DND-41 (cell line): ENCODE measurements around the gene LPIN1.

Experiments
- ATAC-seq: fragments of 200-7000 bp; cut with Tn5 transposase; 3 replicates; pipeline ENCODE4 v1.9.1; 2021; ENCODE audit warnings: low read depth; ENCODE audit not compliant: insufficient read depth
- DNase-seq: peaks from one replicate; pipeline ENCODE4 v3.0.0-alpha.2; 2020
- H2AFZ ChIP-seq: 2 replicates; pipeline ENCODE4 v1.6.0; 2012; ENCODE audit warnings: low read depth, low read length
- H3K27ac ChIP-seq: 2 replicates; pipeline ENCODE4 v1.5.1; 2012; ENCODE audit warnings: low read length, inconsistent platforms
- H3K27me3 ChIP-seq: fragments of 200-600 bp; sonication (generic); 2 replicates; pipeline ENCODE4 v1.6.0; 2012; ENCODE audit warnings: low read length, mild to moderate bottlenecking, inconsistent platforms; ENCODE audit not compliant: insufficient read depth, poor library complexity
- H3K36me3 ChIP-seq: 2 replicates; pipeline ENCODE4 v1.5.1; 2012; ENCODE audit warnings: low read length, inconsistent platforms; ENCODE audit not compliant: insufficient read depth
- H3K4me1 ChIP-seq: 2 replicates; pipeline ENCODE4 v1.5.1; 2012; ENCODE audit warnings: mild to moderate bottlenecking, low read length; ENCODE audit not compliant: insufficient read depth
- H3K4me2 ChIP-seq: 2 replicates; pipeline ENCODE4 v1.6.0; 2012; ENCODE audit warnings: mild to moderate bottlenecking, moderate library complexity, low read length, inconsistent platforms; ENCODE audit not compliant: insufficient read depth
- H3K4me3 ChIP-seq, 2 experiments: fragments of 200-600 bp in 1 of 2; shearing (Covaris generic) in 1 of 2; 2 replicates each; pipeline ENCODE4 v1.5.1; 2012 to 2016; ENCODE audit warnings: inconsistent platforms in 2 of 2, low read length in 2 of 2, mild to moderate bottlenecking in 2 of 2, low read depth in 1 of 2, moderate library complexity in 1 of 2
- H3K79me2 ChIP-seq: 2 replicates; pipeline ENCODE4 v1.6.0; 2012; ENCODE audit warnings: low read length, inconsistent platforms; ENCODE audit not compliant: insufficient read depth
- H3K9ac ChIP-seq: 2 replicates; pipeline ENCODE4 v1.6.0; 2012; ENCODE audit warnings: low read depth, mild to moderate bottlenecking, inconsistent platforms, low read length, moderate library complexity
- H3K9me3 ChIP-seq: 2 replicates; pipeline ENCODE4 v1.5.1; 2012; ENCODE audit warnings: low read length, moderate library complexity, mild to moderate bottlenecking, inconsistent platforms; ENCODE audit not compliant: insufficient read depth, severe bottlenecking
- H4K20me1 ChIP-seq: 2 replicates; pipeline ENCODE4 v1.6.0; 2012; ENCODE audit warnings: low read length; ENCODE audit not compliant: insufficient read depth
- EZH2 ChIP-seq: IDR thresholded peaks from 3 replicates; pipeline ENCODE4 v1.6.1; 2012; ENCODE audit warnings: borderline replicate concordance, low read depth, mild to moderate bottlenecking, moderate library complexity, low read length, inconsistent platforms; ENCODE audit not compliant: severe bottlenecking
- TF ChIP-seq, protein P1 (sequence below): IDR thresholded peaks from 2 replicates; pipeline ENCODE4 v1.5.1; 2012; ENCODE audit warnings: borderline replicate concordance, low read length, moderate library complexity, mild to moderate bottlenecking; ENCODE audit not compliant: poor library complexity, severe bottlenecking; ENCODE audit errors: extremely low read depth

Gene LPIN1

DNA sequence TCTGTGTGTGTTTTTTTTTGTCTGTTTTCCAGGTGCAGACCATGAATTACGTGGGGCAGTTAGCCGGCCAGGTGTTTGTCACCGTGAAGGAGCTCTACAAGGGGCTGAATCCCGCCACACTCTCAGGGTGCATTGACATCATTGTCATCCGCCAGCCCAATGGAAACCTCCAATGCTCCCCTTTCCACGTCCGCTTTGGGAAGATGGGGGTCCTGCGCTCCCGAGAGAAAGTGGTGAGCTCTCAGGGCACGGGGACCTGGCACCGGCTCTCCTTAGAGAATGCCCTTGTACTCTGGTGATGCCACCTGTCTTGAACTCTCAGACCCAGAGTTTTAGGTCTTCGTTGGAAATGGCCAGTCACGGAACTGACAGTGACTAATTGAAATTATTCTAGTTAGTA is 19.1 kb downstream of the LPIN1 start:
- H3K4me3 ChIP-seq, result no peak overlapping the region
- H3K36me3 ChIP-seq, result peaks cover 47% of the 10 kb centered on the region
- H3K9me3 ChIP-seq, result no peaks in the 10 kb centered on the region
- no peak for DNase-seq
- H3K4me1 ChIP-seq, result no peaks in the 10 kb centered on the region
- no peak for ATAC-seq
- no peak overlapping the region for H3K27ac ChIP-seq
- H2AFZ ChIP-seq, result no peak overlapping the region
- TF ChIP-seq EZH2, result no peak
- H3K79me2 ChIP-seq, result peaks cover 32% of the 10 kb centered on the region
- H4K20me1 ChIP-seq, result peaks cover 6% of the 10 kb centered on the region
- no peak overlapping the region for H3K9ac ChIP-seq
- H3K27me3 ChIP-seq, result no peaks in the 10 kb centered on the region
- H3K4me2 ChIP-seq, result no peak overlapping the region

DNA sequence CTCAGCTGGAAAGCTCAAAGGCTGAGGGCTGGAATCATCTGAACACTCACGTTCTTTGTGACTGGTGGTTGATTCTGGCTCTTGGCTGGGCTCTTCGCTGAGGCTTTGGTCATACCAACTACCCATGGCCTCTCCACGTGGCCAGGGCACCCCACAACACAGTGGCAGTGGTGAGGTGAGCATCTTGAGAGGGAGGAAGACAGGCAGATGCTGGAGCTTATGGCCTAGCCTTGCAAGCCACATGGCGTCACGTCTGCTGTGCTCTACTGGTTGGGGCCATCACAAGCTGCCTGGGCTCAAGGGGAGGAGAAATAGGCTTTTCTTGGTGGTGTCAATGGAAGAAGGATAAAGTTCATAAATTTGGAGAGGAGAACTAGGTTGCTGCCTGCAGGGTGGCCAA is 19.6 kb downstream of the LPIN1 start:
- TF ChIP-seq EZH2, result no peak
- TF ChIP-seq, protein P1, sequence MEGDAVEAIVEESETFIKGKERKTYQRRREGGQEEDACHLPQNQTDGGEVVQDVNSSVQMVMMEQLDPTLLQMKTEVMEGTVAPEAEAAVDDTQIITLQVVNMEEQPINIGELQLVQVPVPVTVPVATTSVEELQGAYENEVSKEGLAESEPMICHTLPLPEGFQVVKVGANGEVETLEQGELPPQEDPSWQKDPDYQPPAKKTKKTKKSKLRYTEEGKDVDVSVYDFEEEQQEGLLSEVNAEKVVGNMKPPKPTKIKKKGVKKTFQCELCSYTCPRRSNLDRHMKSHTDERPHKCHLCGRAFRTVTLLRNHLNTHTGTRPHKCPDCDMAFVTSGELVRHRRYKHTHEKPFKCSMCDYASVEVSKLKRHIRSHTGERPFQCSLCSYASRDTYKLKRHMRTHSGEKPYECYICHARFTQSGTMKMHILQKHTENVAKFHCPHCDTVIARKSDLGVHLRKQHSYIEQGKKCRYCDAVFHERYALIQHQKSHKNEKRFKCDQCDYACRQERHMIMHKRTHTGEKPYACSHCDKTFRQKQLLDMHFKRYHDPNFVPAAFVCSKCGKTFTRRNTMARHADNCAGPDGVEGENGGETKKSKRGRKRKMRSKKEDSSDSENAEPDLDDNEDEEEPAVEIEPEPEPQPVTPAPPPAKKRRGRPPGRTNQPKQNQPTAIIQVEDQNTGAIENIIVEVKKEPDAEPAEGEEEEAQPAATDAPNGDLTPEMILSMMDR, result no peak
- DNase-seq, result no peak
- H3K9me3 ChIP-seq, result no peaks in the 10 kb centered on the region
- no peaks in the 10 kb centered on the region for H3K4me1 ChIP-seq
- H2AFZ ChIP-seq, result no peak overlapping the region
- H4K20me1 ChIP-seq, result peaks cover 6% of the 10 kb centered on the region
- no peaks in the 10 kb centered on the region for H3K27me3 ChIP-seq
- H3K9ac ChIP-seq, result no peak overlapping the region
- peaks cover 52% of the 10 kb centered on the region for H3K36me3 ChIP-seq
- H3K4me2 ChIP-seq, result no peak overlapping the region
- ATAC-seq, result no peak
- H3K79me2 ChIP-seq, result peaks cover 28% of the 10 kb centered on the region
- no peak overlapping the region for H3K27ac ChIP-seq
- no peak overlapping the region for H3K4me3 ChIP-seq

DNA sequence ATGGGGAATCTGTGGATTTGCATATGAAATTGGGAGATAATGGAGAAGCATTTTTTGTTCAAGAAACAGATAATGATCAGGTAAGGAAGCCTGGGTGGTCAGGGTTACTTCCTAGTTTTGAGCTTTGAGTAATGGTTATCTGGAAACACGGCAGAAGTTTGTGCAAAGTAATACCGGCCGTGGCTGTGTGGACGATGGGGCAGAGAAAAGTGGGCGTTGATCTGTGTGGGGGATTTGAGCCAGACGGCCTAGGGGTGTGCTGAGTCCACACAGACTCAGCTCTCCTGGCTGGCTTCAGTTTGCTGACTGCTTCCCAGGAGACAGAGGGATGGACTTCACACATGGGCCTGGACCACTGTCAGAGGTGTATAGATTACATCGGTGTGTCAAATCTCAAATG is 21.3 kb downstream of the LPIN1 start:
- H3K36me3 ChIP-seq, result peaks cover 69% of the 10 kb centered on the region

DNA sequence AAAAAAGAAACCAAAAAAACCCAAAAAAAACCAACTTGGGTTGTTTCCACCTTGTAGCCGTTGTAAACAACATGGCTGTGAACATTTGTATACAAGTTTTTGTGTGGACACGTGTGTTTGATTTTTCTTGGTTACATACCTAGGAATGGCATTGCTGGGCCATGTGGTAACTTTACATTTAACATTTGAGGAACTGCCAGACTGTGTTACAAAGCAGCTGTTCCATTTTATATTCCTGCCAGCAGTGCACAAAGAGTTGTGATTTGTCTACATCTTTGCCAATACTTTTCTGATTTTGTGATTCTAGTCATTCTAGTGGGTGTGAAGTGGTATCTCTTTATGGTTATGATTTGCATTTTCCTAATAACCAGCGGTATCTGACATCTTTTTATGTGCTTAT is 22.5 kb downstream of the LPIN1 start:
- TF ChIP-seq EZH2, result no peak
- TF ChIP-seq, protein P1, result no peak
- Histone ChIP-seq H3K4me1 (no peaks in the 10 kb centered on the region), H2AFZ (no peak overlapping the region), H3K27ac (no peak overlapping the region), H3K4me3 (no peak overlapping the region), H3K4me2 (no peak overlapping the region), H3K9me3 (no peaks in the 10 kb centered on the region), H3K9ac (no peak overlapping the region), H3K36me3 (peaks cover 81% of the 10 kb centered on the region), H3K27me3 (no peaks in the 10 kb centered on the region), H3K79me2 (peaks cover 9% of the 10 kb centered on the region; the same call in 1 of the 2 replicates), H4K20me1 (no peaks in the 10 kb centered on the region; the same call in 1 of the 2 replicates)
- ATAC-seq, result no peak
- DNase-seq, result no peak

More for the DNA sequence above, 21.3 kb downstream of the LPIN1 start:
- Histone ChIP-seq H2AFZ (no peak overlapping the region), H3K4me1 (no peaks in the 10 kb centered on the region), H4K20me1 (peaks cover 6% of the 10 kb centered on the region), H3K27ac (no peak overlapping the region), H3K9me3 (no peaks in the 10 kb centered on the region), H3K4me2 (no peak overlapping the region), H3K27me3 (no peaks in the 10 kb centered on the region), H3K79me2 (peaks cover 19% of the 10 kb centered on the region), H3K9ac (no peak overlapping the region), H3K4me3 (no peak overlapping the region)
- TF ChIP-seq, protein P1, result no peak
- no peak for TF ChIP-seq EZH2
- DNase-seq, result no peak
- ATAC-seq, result no peak
